GM19099 (cell line): ENCODE data around the gene LMX1B.

ENCODE experiments used
- POLR2A ChIP-seq: IDR thresholded peaks from 3 replicates; pipeline ENCODE4 v1.6.1; 2011; ENCODE audit warnings: low read depth; ENCODE audit not compliant: insufficient read length; ENCODE audit errors: extremely low read depth

Gene LMX1B

GRCh38 chr9:126613651-126614050 is at the start of gene LMX1B:
Gene LMX1B, plus strand, starts transcription at chr9:126613928. Its CDS starts 522 bp downstream, at chr9:126614450.
- TF ChIP-seq POLR2A = no peak

- no peak for TF ChIP-seq POLR2A
Observed at GRCh38 chr9:126564128-126564527, 49.6 kb upstream of the LMX1B start.

GRCh38 chr9:126564716-126565115 is 49.0 kb upstream of the LMX1B start:
- TF ChIP-seq POLR2A = no peak

GRCh38 chr9:126565336-126566128 is 48.2 kb upstream of the LMX1B start:
- TF ChIP-seq POLR2A = no peak

GRCh38 chr9:126569036-126569435 is 44.7 kb upstream of the LMX1B start:
- no peak for TF ChIP-seq POLR2A

- TF ChIP-seq POLR2A = no peak
Observed at GRCh38 chr9:126578029-126578428, 35.7 kb upstream of the LMX1B start.

GRCh38 chr9:126581893-126582292 is 31.8 kb upstream of the LMX1B start:
- no peak for TF ChIP-seq POLR2A

GRCh38 chr9:126582427-126582826 is 31.3 kb upstream of the LMX1B start:
- TF ChIP-seq POLR2A = no peak

GRCh38 chr9:126583144-126583760 is 30.5 kb upstream of the LMX1B start:
- no peak for TF ChIP-seq POLR2A

- no peak for TF ChIP-seq POLR2A
Observed at GRCh38 chr9:126584611-126585010, 29.1 kb upstream of the LMX1B start.

- TF ChIP-seq POLR2A = no peak
Observed at GRCh38 chr9:126586236-126586635, 27.5 kb upstream of the LMX1B start.

- TF ChIP-seq POLR2A = no peak
Observed at GRCh38 chr9:126587187-126588185, 26.2 kb upstream of the LMX1B start.

- no peak for TF ChIP-seq POLR2A
Observed at GRCh38 chr9:126588491-126589168, 25.1 kb upstream of the LMX1B start.

- TF ChIP-seq POLR2A = no peak
Observed at GRCh38 chr9:126589349-126589748, 24.4 kb upstream of the LMX1B start.

GRCh38 chr9:126591083-126591482 is 22.6 kb upstream of the LMX1B start:
- TF ChIP-seq POLR2A = no peak
